ENCODE results near the gene RPL21.

RPL21 gene

DNA sequence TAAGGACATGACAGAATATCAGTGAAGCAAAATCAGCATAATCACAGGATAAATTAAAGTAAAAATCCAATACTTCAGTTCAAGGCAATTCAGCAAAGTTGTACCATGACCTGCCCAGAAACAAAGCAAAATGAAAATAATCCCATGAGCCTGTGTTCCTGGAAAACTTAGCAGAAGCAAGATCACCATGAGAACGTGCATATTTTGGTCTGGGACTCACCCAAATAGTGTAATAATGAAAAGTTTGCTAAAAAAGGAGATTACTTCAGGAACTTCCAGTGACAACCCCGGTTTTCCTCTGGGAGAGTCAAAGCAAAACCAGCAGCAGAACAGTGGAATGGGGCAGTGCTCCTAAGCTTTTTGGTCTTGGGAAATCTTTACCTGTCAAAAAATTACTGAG lies 14.9 kb upstream of the RPL21 start:
- no peak overlapping the region for H3K4me3 ChIP-seq (ENCODE audit: low read depth, low read length)
- H3K27ac ChIP-seq (ENCODE audit: extremely low read depth, low read depth, low read length), result no peak overlapping the region
- H3K36me3 ChIP-seq (ENCODE audit: control insufficient read depth in 2 of 2, insufficient read depth in 1 of 2, low read length in 2 of 2), result no peaks in the 10 kb centered on the region
- ChIA-PET POLR2A (no interaction called here), CTCF (interaction anchor here (1.0 kb wide), 1 partner anchor 122 kb away, joined by 3 read pairs; no protein-coding TSS in a partner anchor)
- TF ChIP-seq ZEB2 (tag by site-specific recombination; IDR thresholded peaks at IDR 0.05), result no peak
- no peak for TF ChIP-seq SP2 (tag by site-specific recombination; IDR thresholded peaks at IDR 0.05)
- TF ChIP-seq, protein P1, sequence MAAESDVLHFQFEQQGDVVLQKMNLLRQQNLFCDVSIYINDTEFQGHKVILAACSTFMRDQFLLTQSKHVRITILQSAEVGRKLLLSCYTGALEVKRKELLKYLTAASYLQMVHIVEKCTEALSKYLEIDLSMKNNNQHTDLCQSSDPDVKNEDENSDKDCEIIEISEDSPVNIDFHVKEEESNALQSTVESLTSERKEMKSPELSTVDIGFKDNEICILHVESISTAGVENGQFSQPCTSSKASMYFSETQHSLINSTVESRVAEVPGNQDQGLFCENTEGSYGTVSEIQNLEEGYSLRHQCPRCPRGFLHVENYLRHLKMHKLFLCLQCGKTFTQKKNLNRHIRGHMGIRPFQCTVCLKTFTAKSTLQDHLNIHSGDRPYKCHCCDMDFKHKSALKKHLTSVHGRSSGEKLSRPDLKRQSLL (tag by site-specific recombination; IDR thresholded peaks at IDR 0.05), result no peak
- no peak for TF ChIP-seq GLI2 (tag by site-specific recombination; IDR thresholded peaks at IDR 0.05; ENCODE audit: borderline replicate concordance, low read depth)
- no peak for TF ChIP-seq MEIS1 (CRISPR knock-in tag; IDR thresholded peaks at IDR 0.05; ENCODE audit: borderline replicate concordance)
- TF ChIP-seq, protein P2, sequence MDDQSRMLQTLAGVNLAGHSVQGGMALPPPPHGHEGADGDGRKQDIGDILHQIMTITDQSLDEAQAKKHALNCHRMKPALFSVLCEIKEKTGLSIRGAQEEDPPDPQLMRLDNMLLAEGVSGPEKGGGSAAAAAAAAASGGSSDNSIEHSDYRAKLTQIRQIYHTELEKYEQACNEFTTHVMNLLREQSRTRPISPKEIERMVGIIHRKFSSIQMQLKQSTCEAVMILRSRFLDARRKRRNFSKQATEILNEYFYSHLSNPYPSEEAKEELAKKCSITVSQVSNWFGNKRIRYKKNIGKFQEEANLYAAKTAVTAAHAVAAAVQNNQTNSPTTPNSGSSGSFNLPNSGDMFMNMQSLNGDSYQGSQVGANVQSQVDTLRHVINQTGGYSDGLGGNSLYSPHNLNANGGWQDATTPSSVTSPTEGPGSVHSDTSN (CRISPR knock-in tag; IDR thresholded peaks at IDR 0.05), result no peak
- TF ChIP-seq ZNF248 (tag by site-specific recombination; IDR thresholded peaks at IDR 0.05), result no peak
- no peak for TF ChIP-seq ZNF830 (tag by site-specific recombination; IDR thresholded peaks at IDR 0.05; ENCODE audit: low read depth)
- TF ChIP-seq YY1 (tag by site-specific recombination; IDR thresholded peaks at IDR 0.05), result no peak
- TF ChIP-seq SP3 (tag by site-specific recombination; IDR thresholded peaks at IDR 0.05), result no peak
- TF ChIP-seq ZNF558 (tag by site-specific recombination; IDR thresholded peaks at IDR 0.05), result no peak
- TF ChIP-seq ZNF211 (tag by site-specific recombination; IDR thresholded peaks at IDR 0.05; ENCODE audit: low read depth), result no peak
- TF ChIP-seq ZBTB1 (tag by site-specific recombination; IDR thresholded peaks at IDR 0.05), result no peak
- TF ChIP-seq, protein P3, sequence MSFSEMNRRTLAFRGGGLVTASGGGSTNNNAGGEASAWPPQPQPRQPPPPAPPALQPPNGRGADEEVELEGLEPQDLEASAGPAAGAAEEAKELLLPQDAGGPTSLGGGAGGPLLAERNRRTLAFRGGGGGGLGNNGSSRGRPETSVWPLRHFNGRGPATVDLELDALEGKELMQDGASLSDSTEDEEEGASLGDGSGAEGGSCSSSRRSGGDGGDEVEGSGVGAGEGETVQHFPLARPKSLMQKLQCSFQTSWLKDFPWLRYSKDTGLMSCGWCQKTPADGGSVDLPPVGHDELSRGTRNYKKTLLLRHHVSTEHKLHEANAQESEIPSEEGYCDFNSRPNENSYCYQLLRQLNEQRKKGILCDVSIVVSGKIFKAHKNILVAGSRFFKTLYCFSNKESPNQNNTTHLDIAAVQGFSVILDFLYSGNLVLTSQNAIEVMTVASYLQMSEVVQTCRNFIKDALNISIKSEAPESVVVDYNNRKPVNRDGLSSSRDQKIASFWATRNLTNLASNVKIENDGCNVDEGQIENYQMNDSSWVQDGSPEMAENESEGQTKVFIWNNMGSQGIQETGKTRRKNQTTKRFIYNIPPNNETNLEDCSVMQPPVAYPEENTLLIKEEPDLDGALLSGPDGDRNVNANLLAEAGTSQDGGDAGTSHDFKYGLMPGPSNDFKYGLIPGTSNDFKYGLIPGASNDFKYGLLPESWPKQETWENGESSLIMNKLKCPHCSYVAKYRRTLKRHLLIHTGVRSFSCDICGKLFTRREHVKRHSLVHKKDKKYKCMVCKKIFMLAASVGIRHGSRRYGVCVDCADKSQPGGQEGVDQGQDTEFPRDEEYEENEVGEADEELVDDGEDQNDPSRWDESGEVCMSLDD (tag by site-specific recombination; IDR thresholded peaks at IDR 0.05), result no peak
- TF ChIP-seq, protein P4, sequence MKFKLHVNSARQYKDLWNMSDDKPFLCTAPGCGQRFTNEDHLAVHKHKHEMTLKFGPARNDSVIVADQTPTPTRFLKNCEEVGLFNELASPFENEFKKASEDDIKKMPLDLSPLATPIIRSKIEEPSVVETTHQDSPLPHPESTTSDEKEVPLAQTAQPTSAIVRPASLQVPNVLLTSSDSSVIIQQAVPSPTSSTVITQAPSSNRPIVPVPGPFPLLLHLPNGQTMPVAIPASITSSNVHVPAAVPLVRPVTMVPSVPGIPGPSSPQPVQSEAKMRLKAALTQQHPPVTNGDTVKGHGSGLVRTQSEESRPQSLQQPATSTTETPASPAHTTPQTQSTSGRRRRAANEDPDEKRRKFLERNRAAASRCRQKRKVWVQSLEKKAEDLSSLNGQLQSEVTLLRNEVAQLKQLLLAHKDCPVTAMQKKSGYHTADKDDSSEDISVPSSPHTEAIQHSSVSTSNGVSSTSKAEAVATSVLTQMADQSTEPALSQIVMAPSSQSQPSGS (tag by site-specific recombination; IDR thresholded peaks at IDR 0.05; ENCODE audit: low read depth), result no peak
- TF ChIP-seq, protein P5, sequence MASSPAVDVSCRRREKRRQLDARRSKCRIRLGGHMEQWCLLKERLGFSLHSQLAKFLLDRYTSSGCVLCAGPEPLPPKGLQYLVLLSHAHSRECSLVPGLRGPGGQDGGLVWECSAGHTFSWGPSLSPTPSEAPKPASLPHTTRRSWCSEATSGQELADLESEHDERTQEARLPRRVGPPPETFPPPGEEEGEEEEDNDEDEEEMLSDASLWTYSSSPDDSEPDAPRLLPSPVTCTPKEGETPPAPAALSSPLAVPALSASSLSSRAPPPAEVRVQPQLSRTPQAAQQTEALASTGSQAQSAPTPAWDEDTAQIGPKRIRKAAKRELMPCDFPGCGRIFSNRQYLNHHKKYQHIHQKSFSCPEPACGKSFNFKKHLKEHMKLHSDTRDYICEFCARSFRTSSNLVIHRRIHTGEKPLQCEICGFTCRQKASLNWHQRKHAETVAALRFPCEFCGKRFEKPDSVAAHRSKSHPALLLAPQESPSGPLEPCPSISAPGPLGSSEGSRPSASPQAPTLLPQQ (tag by site-specific recombination; IDR thresholded peaks at IDR 0.05), result no peak
- TF ChIP-seq, protein P6, sequence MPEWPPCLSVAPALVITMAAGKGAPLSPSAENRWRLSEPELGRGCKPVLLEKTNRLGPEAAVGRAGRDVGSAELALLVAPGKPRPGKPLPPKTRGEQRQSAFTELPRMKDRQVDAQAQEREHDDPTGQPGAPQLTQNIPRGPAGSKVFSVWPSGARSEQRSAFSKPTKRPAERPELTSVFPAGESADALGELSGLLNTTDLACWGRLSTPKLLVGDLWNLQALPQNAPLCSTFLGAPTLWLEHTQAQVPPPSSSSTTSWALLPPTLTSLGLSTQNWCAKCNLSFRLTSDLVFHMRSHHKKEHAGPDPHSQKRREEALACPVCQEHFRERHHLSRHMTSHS (tag by site-specific recombination; IDR thresholded peaks at IDR 0.05), result no peak
- H3K9me3 ChIP-seq (ENCODE audit: control insufficient read depth, insufficient read depth, low read depth, low read length), result no peaks in the 10 kb centered on the region
- H3K4me1 ChIP-seq (ENCODE audit: control insufficient read depth, insufficient read depth, low read length), result no peaks in the 10 kb centered on the region
